ENCODE data around the gene NDUFS6. TPM values are rescaled to one million over a fixed set of nuclear protein-coding genes. Genes with fewer than 3 reads are reported as not detected.

Gene NDUFS6
- total RNA-seq, 4 donors from 2014 or later: 28.2 to 62.0 (median 40.3) TPM

- 90 to 92% methylated on average over 1 of the region's 1 CpG for WGBS, 2 donors
- TF ChIP-seq EP300 (IDR thresholded peaks at IDR 0.05): no peak
- no peak for TF ChIP-seq CTCF (IDR thresholded peaks at IDR 0.05)
- no peak for TF ChIP-seq POLR2A (IDR thresholded peaks at IDR 0.05)
- H3K4me3 ChIP-seq: no peak overlapping the region
- H3K27ac ChIP-seq: no peak overlapping the region
- peaks cover 0 to 37% (median 9%) of the 10 kb centered on the region in 4 donors for H3K4me1 ChIP-seq
- no peak for DNase-seq (ENCODE audit: low spot score in 2 of 2)
- H3K27me3 ChIP-seq: no peaks in the 10 kb centered on the region
- no peaks in the 10 kb centered on the region for H3K9me3 ChIP-seq
- peaks cover 0 to 62% (median 18%) of the 10 kb centered on the region in 3 donors for H3K36me3 ChIP-seq
Observed at GRCh38 chr5:1803192-1803591, 2.0 kb downstream of the NDUFS6 start.

GRCh38 chr5:1804001-1804690 lies 2.9 kb downstream of the NDUFS6 start:
- Histone ChIP-seq H3K9me3 (no peaks in the 10 kb centered on the region), H3K27ac (no peak overlapping the region), H3K36me3 (peaks cover 0 to 66% (median 20%) of the 10 kb centered on the region in 3 donors), H3K27me3 (no peaks in the 10 kb centered on the region), H3K4me3 (no peak overlapping the region), H3K4me1 (peaks cover 0 to 28% (median 6%) of the 10 kb centered on the region in 4 donors)
- no peak for DNase-seq (ENCODE audit: low spot score in 2 of 2)
- 81 to 89% methylated on average over 15 of the region's 15 CpGs for WGBS, 2 donors
- TF ChIP-seq CTCF (IDR thresholded peaks at IDR 0.05) (no peak), POLR2A (IDR thresholded peaks at IDR 0.05) (no peak), EP300 (IDR thresholded peaks at IDR 0.05) (no peak)

- TF ChIP-seq EP300 (IDR thresholded peaks at IDR 0.05) (no peak), POLR2A (IDR thresholded peaks at IDR 0.05) (no peak), CTCF (IDR thresholded peaks at IDR 0.05) (no peak)
- Histone ChIP-seq H3K27ac (no peak overlapping the region), H3K9me3 (no peaks in the 10 kb centered on the region), H3K27me3 (no peaks in the 10 kb centered on the region), H3K4me3 (no peak overlapping the region), H3K36me3 (peaks cover 0 to 78% (median 27%) of the 10 kb centered on the region in 3 donors), H3K4me1 (peaks cover 0 to 25% (median 6%) of the 10 kb centered on the region in 4 donors)
- DNase-seq (ENCODE audit: low spot score in 2 of 2): no peak
- 82 to 93% methylated on average over 4 of the region's 4 CpGs for WGBS, 2 donors
Observed at GRCh38 chr5:1805326-1805725, 4.1 kb downstream of the NDUFS6 start.

- Histone ChIP-seq H3K27me3 (no peaks in the 10 kb centered on the region), H3K27ac (no peak overlapping the region), H3K9me3 (no peaks in the 10 kb centered on the region), H3K4me3 (no peak overlapping the region), H3K36me3 (peaks cover 0 to 82% (median 27%) of the 10 kb centered on the region in 3 donors), H3K4me1 (peaks cover 0 to 22% (median 6%) of the 10 kb centered on the region in 4 donors)
- no peak for DNase-seq (ENCODE audit: low spot score in 2 of 2)
- no peak for TF ChIP-seq EP300 (IDR thresholded peaks at IDR 0.05)
- TF ChIP-seq POLR2A (IDR thresholded peaks at IDR 0.05): no peak
- no peak for TF ChIP-seq CTCF (IDR thresholded peaks at IDR 0.05)
- WGBS, 2 donors: 93% methylated on average over 10 of the region's 10 CpGs
Observed at GRCh38 chr5:1805736-1806135, 4.5 kb downstream of the NDUFS6 start.

- peaks cover 0 to 87% (median 27%) of the 10 kb centered on the region in 3 donors for H3K36me3 ChIP-seq
- no peak for DNase-seq (ENCODE audit: low spot score in 2 of 2)
Observed at GRCh38 chr5:1806199-1806598, 5.0 kb downstream of the NDUFS6 start.

More at GRCh38 chr5:1806199-1806598, 5.0 kb downstream of the NDUFS6 start:
- WGBS, 2 donors: 89 to 92% methylated on average over 15 of the region's 15 CpGs
- H3K27me3 ChIP-seq: no peaks in the 10 kb centered on the region
- H3K9me3 ChIP-seq: no peaks in the 10 kb centered on the region
- H3K27ac ChIP-seq: no peak overlapping the region
- TF ChIP-seq POLR2A (IDR thresholded peaks at IDR 0.05) (no peak), EP300 (IDR thresholded peaks at IDR 0.05) (no peak), CTCF (IDR thresholded peaks at IDR 0.05) (no peak)
- no peak overlapping the region for H3K4me3 ChIP-seq
- H3K4me1 ChIP-seq: peaks cover 0 to 22% (median 6%) of the 10 kb centered on the region in 4 donors
